H9 (cell line): Measurements from ENCODE around the gene CRIP2. TPM values are rescaled to one million over a fixed set of nuclear protein-coding genes. Genes with fewer than 3 reads are reported as not detected.

Experiments
- DNase-seq: peaks from one replicate; pipeline ENCODE4 v3.0.0-alpha.2; 2017
- H2AFZ ChIP-seq: one replicate; pipeline ENCODE4 v1.6.1; 2013; ENCODE audit warnings: mild to moderate bottlenecking, low read length, control low read depth, moderate library complexity
- H2AK5ac ChIP-seq: 2 replicates; pipeline ENCODE4 v1.6.1; 2013; ENCODE audit warnings: low read length, control low read depth, mixed read lengths; ENCODE audit not compliant: insufficient read length
- H2BK120ac ChIP-seq: one replicate; pipeline ENCODE4 v1.6.1; 2013; ENCODE audit warnings: low read depth, mild to moderate bottlenecking, low read length, control low read depth, inconsistent platforms; ENCODE audit not compliant: poor library complexity, severe bottlenecking
- H2BK12ac ChIP-seq: 2 replicates; pipeline ENCODE4 v1.6.1; 2013; ENCODE audit warnings: low read length, control low read depth, mixed read lengths, low read depth; ENCODE audit not compliant: insufficient read length
- H2BK15ac ChIP-seq: 2 replicates; pipeline ENCODE4 v1.6.1; 2013; ENCODE audit warnings: low read depth, low read length, control low read depth
- H2BK20ac ChIP-seq: one replicate; pipeline ENCODE4 v1.6.1; 2013; ENCODE audit warnings: low read depth, mild to moderate bottlenecking, low read length, control low read depth, inconsistent platforms; ENCODE audit not compliant: poor library complexity, severe bottlenecking
- H2BK5ac ChIP-seq: 2 replicates; pipeline ENCODE4 v1.6.1; 2013; ENCODE audit warnings: low read length, control low read depth, mixed read lengths; ENCODE audit not compliant: insufficient read length
- H3K14ac ChIP-seq: 2 replicates; pipeline ENCODE4 v1.6.1; 2013; ENCODE audit warnings: low read length, control low read depth; ENCODE audit not compliant: insufficient read depth
- H3K18ac ChIP-seq: 2 replicates; pipeline ENCODE4 v1.6.1; 2013; ENCODE audit warnings: low read depth, mild to moderate bottlenecking, mixed read lengths, low read length, control low read depth; ENCODE audit not compliant: insufficient read length
- H3K23ac ChIP-seq: 2 replicates; pipeline ENCODE4 v1.6.1; 2013; ENCODE audit warnings: low read length, control low read depth, mixed read lengths, low read depth; ENCODE audit not compliant: insufficient read length
- H3K23me2 ChIP-seq: 2 replicates; pipeline ENCODE4 v1.6.1; 2013; ENCODE audit warnings: low read depth, mild to moderate bottlenecking, mixed read lengths, low read length, control low read depth; ENCODE audit not compliant: insufficient read length, poor library complexity, severe bottlenecking
- H3K27ac ChIP-seq: 2 replicates; pipeline ENCODE4 v1.5.1; 2013; ENCODE audit warnings: low read length, control low read depth, mixed read lengths, low read depth; ENCODE audit not compliant: insufficient read length
- H3K27me3 ChIP-seq: 2 replicates; pipeline ENCODE4 v1.6.1; 2013; ENCODE audit warnings: low read length, control low read depth, inconsistent platforms; ENCODE audit not compliant: insufficient read depth
- H3K4ac ChIP-seq: 2 replicates; pipeline ENCODE4 v1.6.1; 2013; ENCODE audit warnings: low read depth, mild to moderate bottlenecking, control low read depth, inconsistent platforms, low read length, moderate library complexity
- H3K4me1 ChIP-seq: 2 replicates; pipeline ENCODE4 v1.6.1; 2013; ENCODE audit warnings: low read length, control low read depth, inconsistent platforms; ENCODE audit not compliant: insufficient read depth
- H3K4me2 ChIP-seq: 2 replicates; pipeline ENCODE4 v1.6.1; 2013; ENCODE audit warnings: low read length, control low read depth, mixed read lengths; ENCODE audit not compliant: insufficient read length, insufficient read depth
- H3K56ac ChIP-seq: 2 replicates; pipeline ENCODE4 v1.6.1; 2013; ENCODE audit warnings: low read depth, mild to moderate bottlenecking, mixed read lengths, low read length, control low read depth; ENCODE audit not compliant: insufficient read length
- H3K79me1 ChIP-seq: 2 replicates; pipeline ENCODE4 v1.6.1; 2013; ENCODE audit warnings: low read depth, mild to moderate bottlenecking, moderate library complexity, low read length, control low read depth, inconsistent platforms; ENCODE audit not compliant: insufficient read depth, poor library complexity, severe bottlenecking
- H3K79me2 ChIP-seq: 2 replicates; pipeline ENCODE4 v1.6.1; 2013; ENCODE audit warnings: low read length, control low read depth, inconsistent platforms; ENCODE audit not compliant: insufficient read depth
- H3K9ac ChIP-seq: 2 replicates; pipeline ENCODE4 v1.6.1; 2013; ENCODE audit warnings: low read length, control low read depth, mixed read lengths; ENCODE audit not compliant: insufficient read length; ENCODE audit errors: extremely low read depth
- H3K9me3 ChIP-seq: one replicate; pipeline ENCODE4 v1.6.1; 2013; ENCODE audit warnings: low read depth, low read length, inconsistent platforms; ENCODE audit not compliant: control insufficient read depth
- H3T11ph ChIP-seq: one replicate; pipeline ENCODE4 v1.6.1; 2013; ENCODE audit warnings: mild to moderate bottlenecking, low read length, control low read depth, inconsistent platforms
- H4K20me1 ChIP-seq: one replicate; pipeline ENCODE4 v1.6.1; 2013; ENCODE audit not compliant: control insufficient read depth, insufficient read length, insufficient read depth
- H4K5ac ChIP-seq: 2 replicates; pipeline ENCODE4 v1.6.1; 2013; ENCODE audit warnings: low read depth, mild to moderate bottlenecking, mixed read lengths, low read length, control low read depth; ENCODE audit not compliant: insufficient read length
- H4K8ac ChIP-seq: replicated peaks from 2 replicates; pipeline ENCODE4 v1.6.1; 2013; ENCODE audit warnings: low read length, control low read depth, mixed read lengths, low read depth; ENCODE audit not compliant: insufficient read length
- H4K91ac ChIP-seq: 2 replicates; pipeline ENCODE4 v1.6.1; 2013; ENCODE audit warnings: low read depth, mild to moderate bottlenecking, moderate library complexity, mixed read lengths, low read length, control low read depth; ENCODE audit not compliant: insufficient read length
- H3K27ac Mint-ChIP-seq, 3 experiments: 2 replicates in 2 of 3; 3 replicates in 1 of 3; pipeline ENCODE4 v1.8.0; 2020 to 2021; ENCODE audit warnings: mixed read lengths in 3 of 3, mild to moderate bottlenecking in 1 of 3, moderate library complexity in 1 of 3
- H3K27me3 Mint-ChIP-seq: 2 replicates; pipeline ENCODE4 v1.8.0; 2021; ENCODE audit warnings: low read depth, mild to moderate bottlenecking, moderate library complexity, mixed read lengths
- H3K36me3 Mint-ChIP-seq, 3 experiments: 2 replicates in 2 of 3; 3 replicates in 1 of 3; pipeline ENCODE4 v1.8.0; 2020 to 2021; ENCODE audit warnings: low read depth in 3 of 3, mixed read lengths in 3 of 3; ENCODE audit not compliant: insufficient read depth in 1 of 3
- H3K4me1 Mint-ChIP-seq, 2 experiments: 2 replicates each; pipeline ENCODE4 v1.8.0; 2020; ENCODE audit warnings: mixed read lengths in 2 of 2
- H3K4me3 Mint-ChIP-seq, 2 experiments: 2 replicates in 1 of 2; 3 replicates in 1 of 2; pipeline ENCODE4 v1.8.0; 2020 to 2021; ENCODE audit warnings: mild to moderate bottlenecking in 2 of 2, mixed read lengths in 2 of 2, moderate library complexity in 1 of 2
- H3K9me3 Mint-ChIP-seq, 2 experiments: 2 replicates in 1 of 2; 3 replicates in 1 of 2; pipeline ENCODE4 v1.8.0; 2020; ENCODE audit warnings: mild to moderate bottlenecking in 2 of 2, mixed read lengths in 2 of 2, moderate library complexity in 1 of 2
- WGBS: extraction: QIAGEN DNeasy Blood & Tissue Kit; methylation state at CpG from one replicate; pipeline ENCODE4 v1.1.7; 2013; ENCODE audit warnings: missing lambda C conversion rate, low lambda C conversion rate, mixed read lengths; ENCODE audit not compliant: insufficient read length; ENCODE audit errors: extremely low coverage; 5-methylcytosine and 5-hydroxymethylcytosine counted together
- total RNA-seq: library from RNA; stranded (reverse); gene quantifications from 2 replicates; pipeline ENCODE4 v1.2.1, GENCODE V29; 2021
- TF ChIP-seq, protein P1 (sequence below): fragments of 200-600 bp; sonication (generic); conservative IDR thresholded peaks from 3 replicates; pipeline ENCODE4 v1.8.0; 2021; ENCODE audit warnings: antibody characterized with exemption, mild to moderate bottlenecking

CRIP2 gene
- total RNA-seq, 1 experiment from 2014 or later: 5.7 TPM

DNA sequence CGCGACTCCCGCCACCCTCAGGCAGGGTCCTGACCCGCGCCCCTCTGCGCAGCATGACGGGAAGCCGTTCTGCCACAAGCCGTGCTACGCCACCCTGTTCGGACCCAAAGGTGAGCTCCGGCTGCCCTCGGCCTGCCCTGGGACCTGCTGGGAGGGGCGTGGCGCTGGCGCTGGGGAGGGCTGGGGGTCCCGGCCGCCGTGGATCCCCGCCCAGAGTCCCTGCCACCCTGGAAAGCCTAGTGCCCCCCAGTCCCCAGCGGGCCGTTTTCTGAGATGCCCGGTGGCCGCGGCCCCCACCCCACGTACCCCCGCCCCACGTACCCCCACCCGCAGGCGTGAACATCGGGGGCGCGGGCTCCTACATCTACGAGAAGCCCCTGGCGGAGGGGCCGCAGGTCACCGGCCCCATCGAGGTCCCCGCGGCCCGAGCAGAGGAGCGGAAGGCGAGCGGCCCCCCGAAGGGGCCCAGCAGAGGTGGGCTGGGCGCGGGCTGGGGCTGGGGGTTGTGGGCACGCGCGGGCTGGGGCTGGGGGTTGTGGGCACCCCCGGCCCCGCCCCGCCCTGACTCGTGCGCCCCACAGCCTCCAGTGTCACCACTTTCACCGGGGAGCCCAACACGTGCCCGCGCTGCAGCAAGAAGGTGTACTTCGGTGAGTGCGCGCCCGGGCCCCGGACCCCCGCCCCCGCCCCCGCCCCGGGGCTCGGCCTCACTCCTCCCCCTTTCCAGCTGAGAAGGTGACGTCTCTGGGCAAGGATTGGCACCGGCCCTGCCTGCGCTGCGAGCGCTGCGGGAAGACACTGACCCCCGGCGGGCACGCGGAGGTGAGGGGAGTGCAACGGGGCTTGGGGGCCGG is 4.0 kb downstream of the CRIP2 start:
- H4K91ac ChIP-seq: no peak overlapping the region
- H3K9ac ChIP-seq: no peak overlapping the region
- Mint-ChIP-seq H3K36me3 (no peaks in the 10 kb centered on the region), H3K9me3 (peaks cover 0 to 3% of the 10 kb centered on the region in 2 experiments; a peak in 1 of 5 replicates), H3K27ac (no peak overlapping the region), H3K4me3 (peak overlapping the region in 1 of 2 experiments; percentile 70; a peak in 1 of 5 replicates), H3K4me1 (peaks cover 11 to 36% of the 10 kb centered on the region in 2 experiments), H3K27me3 (peaks cover 75% of the 10 kb centered on the region)
- no peaks in the 10 kb centered on the region; the same call in 1 of the 2 replicates for H3K4me1 ChIP-seq
- no peaks in the 10 kb centered on the region for H3K9me3 ChIP-seq
- peaks cover 12% of the 10 kb centered on the region for H3K23me2 ChIP-seq
- no peak overlapping the region for H2BK20ac ChIP-seq
- peak overlapping the region; percentile 32 for H3K4me2 ChIP-seq
- H4K5ac ChIP-seq: no peak overlapping the region
- no peaks in the 10 kb centered on the region for H4K20me1 ChIP-seq
- TF ChIP-seq, protein P1, sequence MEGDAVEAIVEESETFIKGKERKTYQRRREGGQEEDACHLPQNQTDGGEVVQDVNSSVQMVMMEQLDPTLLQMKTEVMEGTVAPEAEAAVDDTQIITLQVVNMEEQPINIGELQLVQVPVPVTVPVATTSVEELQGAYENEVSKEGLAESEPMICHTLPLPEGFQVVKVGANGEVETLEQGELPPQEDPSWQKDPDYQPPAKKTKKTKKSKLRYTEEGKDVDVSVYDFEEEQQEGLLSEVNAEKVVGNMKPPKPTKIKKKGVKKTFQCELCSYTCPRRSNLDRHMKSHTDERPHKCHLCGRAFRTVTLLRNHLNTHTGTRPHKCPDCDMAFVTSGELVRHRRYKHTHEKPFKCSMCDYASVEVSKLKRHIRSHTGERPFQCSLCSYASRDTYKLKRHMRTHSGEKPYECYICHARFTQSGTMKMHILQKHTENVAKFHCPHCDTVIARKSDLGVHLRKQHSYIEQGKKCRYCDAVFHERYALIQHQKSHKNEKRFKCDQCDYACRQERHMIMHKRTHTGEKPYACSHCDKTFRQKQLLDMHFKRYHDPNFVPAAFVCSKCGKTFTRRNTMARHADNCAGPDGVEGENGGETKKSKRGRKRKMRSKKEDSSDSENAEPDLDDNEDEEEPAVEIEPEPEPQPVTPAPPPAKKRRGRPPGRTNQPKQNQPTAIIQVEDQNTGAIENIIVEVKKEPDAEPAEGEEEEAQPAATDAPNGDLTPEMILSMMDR: no peak
- no peaks in the 10 kb centered on the region for H3K79me1 ChIP-seq
- no peak overlapping the region for H2BK12ac ChIP-seq
- no peak overlapping the region for H3K56ac ChIP-seq
- no peak overlapping the region for H3T11ph ChIP-seq
- H3K27ac ChIP-seq: no peak overlapping the region
- DNase-seq: no peak
- H3K4ac ChIP-seq: no peak overlapping the region
- H2AFZ ChIP-seq: no peak overlapping the region
- no peak overlapping the region for H2BK120ac ChIP-seq
- no peak overlapping the region for H3K18ac ChIP-seq
- no peak overlapping the region for H2AK5ac ChIP-seq
- H2BK15ac ChIP-seq: no peak overlapping the region
- H4K8ac ChIP-seq: no peak overlapping the region
- H3K79me2 ChIP-seq: no peaks in the 10 kb centered on the region
- no CpG with 5 or more reads among the region's 81 CpGs for WGBS
- H3K27me3 ChIP-seq: peaks cover 36% of the 10 kb centered on the region
- no peak overlapping the region for H3K23ac ChIP-seq
- H3K14ac ChIP-seq: no peak overlapping the region
- no peak overlapping the region for H2BK5ac ChIP-seq
